Activated naive CD4-positive, alpha-beta T cell treated with anti-CD3 and anti-CD28 coated beads, Interleukin-2, amount 10 ng/mL, durations not matched to agents 7 days and 5 days (primary cell): Measurements from ENCODE around the gene PTPRD.

ENCODE experiments used
- CTCF ChIA-PET: fragments of 350-600 bp; sonication (Branson Sonifier 250); formaldehyde crosslinking; loops from one replicate; lab custom pipeline; 2021; ENCODE audit warnings: antibody characterized with exemption; lab: Charles Lee
- DNase-seq: peaks from one replicate; pipeline ENCODE4 v3.0.0-alpha.2; 2020
- H3K27ac Mint-ChIP-seq: one replicate; pipeline ENCODE4 v1.8.0; 2021; ENCODE audit warnings: mild to moderate bottlenecking, moderate library complexity, mixed read lengths
- H3K27me3 Mint-ChIP-seq: one replicate; pipeline ENCODE4 v1.8.0; 2021; ENCODE audit warnings: mild to moderate bottlenecking, mixed read lengths
- H3K36me3 Mint-ChIP-seq: one replicate; pipeline ENCODE4 v1.8.0; 2021; ENCODE audit warnings: mixed read lengths
- H3K4me1 Mint-ChIP-seq: one replicate; pipeline ENCODE4 v1.8.0; 2021; ENCODE audit warnings: mixed read lengths
- H3K4me3 Mint-ChIP-seq: one replicate; pipeline ENCODE4 v1.8.0; 2021; ENCODE audit warnings: mild to moderate bottlenecking, moderate library complexity, mixed read lengths
- H3K9me3 Mint-ChIP-seq: one replicate; pipeline ENCODE4 v1.8.0; 2021; ENCODE audit warnings: mixed read lengths

The PTPRD gene

DNA sequence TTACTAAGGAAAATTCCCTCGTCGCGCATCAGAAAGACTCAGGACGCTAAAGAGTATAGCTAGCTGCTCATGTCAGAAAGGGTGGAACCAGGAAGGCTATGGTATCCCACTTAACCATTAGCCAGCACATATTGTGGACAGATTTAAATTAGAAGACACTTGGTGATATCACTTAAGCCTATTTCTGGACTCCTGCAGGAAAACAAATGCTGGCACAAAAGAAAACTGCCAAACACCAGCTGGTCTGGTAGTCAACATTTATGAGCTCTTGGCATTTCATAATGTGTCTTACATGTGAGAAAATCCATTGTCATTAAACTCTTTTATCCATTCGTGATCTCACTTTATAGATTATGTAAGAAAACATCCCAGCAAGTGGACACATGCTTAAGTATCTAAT lies 377.4 kb downstream of the PTPRD start:
- DNase-seq: no peak
- Mint-ChIP-seq H3K27me3 (no peaks in the 10 kb centered on the region), H3K36me3 (no peaks in the 10 kb centered on the region), H3K27ac (no peak overlapping the region), H3K9me3 (no peaks in the 10 kb centered on the region), H3K4me1 (no peaks in the 10 kb centered on the region), H3K4me3 (no peak overlapping the region)
- CTCF ChIA-PET: no interaction called here

DNA sequence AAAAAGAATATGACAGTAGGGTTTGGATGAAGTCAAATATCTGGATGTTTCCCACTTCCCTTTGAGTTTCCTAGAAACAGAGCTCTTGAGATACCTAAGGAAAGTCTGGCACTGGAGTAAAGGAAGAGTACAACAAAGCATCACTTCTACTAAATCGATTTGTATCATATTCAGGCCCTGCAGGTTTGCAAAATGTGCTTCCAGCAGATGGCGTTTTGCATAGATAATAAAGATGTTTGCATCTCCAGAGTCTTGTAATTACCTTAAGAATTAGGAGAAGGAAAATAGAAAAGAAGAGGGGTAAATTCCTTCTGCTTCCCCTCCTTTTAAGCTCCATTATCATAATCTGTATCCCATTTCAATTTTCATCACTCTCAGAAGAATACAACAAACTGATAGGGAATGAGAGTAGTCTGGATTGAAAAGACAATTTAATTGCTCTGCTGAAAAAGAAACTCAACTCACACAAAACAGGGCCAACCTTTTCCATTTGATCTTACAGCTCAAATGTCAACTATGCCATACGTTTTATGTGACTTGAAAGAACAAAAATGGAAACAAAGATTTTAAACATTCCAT lies 380.4 kb downstream of the PTPRD start:
- CTCF ChIA-PET: no interaction called here
- Mint-ChIP-seq H3K27me3 (no peaks in the 10 kb centered on the region), H3K4me3 (no peak overlapping the region), H3K4me1 (no peaks in the 10 kb centered on the region), H3K27ac (no peak overlapping the region), H3K36me3 (no peaks in the 10 kb centered on the region), H3K9me3 (no peaks in the 10 kb centered on the region)
- no peak for DNase-seq

DNA sequence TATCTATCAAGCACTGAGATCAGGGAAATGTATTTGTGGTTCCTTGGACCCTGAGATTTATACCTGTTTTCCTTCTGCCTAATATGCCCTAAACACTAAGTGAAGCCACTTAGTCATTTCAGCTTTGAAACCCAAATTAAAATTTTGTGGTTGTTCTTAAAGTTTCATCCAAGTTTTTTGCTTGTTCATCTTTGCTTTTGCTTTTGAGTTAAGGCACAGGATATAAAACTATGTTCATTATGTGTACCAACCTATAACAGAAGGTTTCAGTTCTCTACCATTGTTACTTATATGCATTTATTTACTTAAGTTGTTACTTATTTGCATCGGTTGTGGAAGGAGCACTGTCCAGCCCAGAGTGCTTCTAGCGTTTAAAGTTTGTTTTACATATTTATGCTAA lies 382.3 kb downstream of the PTPRD start:
- DNase-seq: no peak
- H3K27me3 Mint-ChIP-seq: no peaks in the 10 kb centered on the region
- no peaks in the 10 kb centered on the region for H3K4me1 Mint-ChIP-seq
- H3K4me3 Mint-ChIP-seq: no peak overlapping the region
- H3K9me3 Mint-ChIP-seq: no peaks in the 10 kb centered on the region
- no peak overlapping the region for H3K27ac Mint-ChIP-seq
- H3K36me3 Mint-ChIP-seq: no peaks in the 10 kb centered on the region
- CTCF ChIA-PET: no interaction called here

DNA sequence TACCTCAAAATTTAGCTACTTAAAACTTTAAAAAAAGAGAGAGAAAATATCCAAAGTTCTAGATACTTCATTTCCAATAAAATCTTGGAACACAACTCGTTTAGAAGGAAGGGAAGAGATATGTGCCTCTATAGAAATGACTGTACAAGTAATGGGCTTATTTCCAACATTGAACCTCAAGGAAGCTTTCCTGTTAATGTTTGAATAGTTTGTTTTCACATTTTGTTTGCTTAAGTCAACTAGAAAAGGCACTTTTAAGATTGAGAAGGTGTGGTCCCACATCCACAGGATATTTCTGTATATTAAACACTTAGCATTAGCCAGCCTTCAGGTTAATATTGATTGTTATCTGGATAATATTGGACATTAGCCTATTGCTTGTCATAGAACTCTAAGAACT lies 384.7 kb downstream of the PTPRD start:
- no peaks in the 10 kb centered on the region for H3K27me3 Mint-ChIP-seq
- no peak overlapping the region for H3K27ac Mint-ChIP-seq
- H3K9me3 Mint-ChIP-seq: no peaks in the 10 kb centered on the region
- DNase-seq: no peak
- CTCF ChIA-PET: no interaction called here
- H3K36me3 Mint-ChIP-seq: no peaks in the 10 kb centered on the region
- H3K4me1 Mint-ChIP-seq: no peaks in the 10 kb centered on the region
- no peak overlapping the region for H3K4me3 Mint-ChIP-seq

DNA sequence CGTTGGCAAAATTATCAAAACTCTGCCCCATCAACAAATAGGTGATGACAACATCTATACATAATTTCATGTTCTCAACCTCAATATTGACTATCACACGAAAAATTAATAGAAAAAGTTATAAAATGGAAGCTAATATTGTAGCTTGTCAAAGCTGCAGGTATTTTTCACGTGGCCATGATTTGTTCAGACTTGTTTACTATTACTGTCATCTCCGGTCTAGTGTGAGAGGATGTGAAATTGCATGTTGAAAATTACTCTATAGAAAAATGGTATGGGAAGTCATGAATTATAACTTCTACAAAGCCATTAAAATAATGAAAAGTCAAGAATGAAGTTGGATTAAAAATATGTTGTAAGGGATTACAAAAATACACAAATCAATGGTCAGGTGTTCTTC lies 385.8 kb downstream of the PTPRD start:
- no peaks in the 10 kb centered on the region for H3K4me1 Mint-ChIP-seq
- no peaks in the 10 kb centered on the region for H3K27me3 Mint-ChIP-seq
- H3K4me3 Mint-ChIP-seq: no peak overlapping the region
- no peak for DNase-seq
- H3K9me3 Mint-ChIP-seq: no peaks in the 10 kb centered on the region
- H3K27ac Mint-ChIP-seq: no peak overlapping the region
- no peaks in the 10 kb centered on the region for H3K36me3 Mint-ChIP-seq
- CTCF ChIA-PET: no interaction called here

DNA sequence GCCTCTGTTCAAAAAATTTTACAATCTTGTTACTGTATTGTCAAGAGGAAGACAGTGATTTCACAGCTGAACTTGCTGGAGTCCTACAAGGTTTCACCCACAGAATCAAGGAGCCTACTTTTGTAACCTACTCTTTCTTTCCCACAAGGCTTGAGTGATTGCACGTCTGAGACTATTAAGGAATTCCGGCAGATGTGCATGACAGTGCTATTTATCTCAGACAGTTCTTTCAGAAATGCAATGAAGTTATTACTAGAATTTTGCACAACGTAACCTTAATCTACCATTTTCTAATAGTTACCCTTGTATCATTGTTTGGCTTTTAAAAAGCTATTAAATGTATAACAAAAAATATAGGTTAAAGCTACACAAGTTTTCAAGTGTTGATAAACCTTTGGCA lies 400.1 kb downstream of the PTPRD start:
- no peaks in the 10 kb centered on the region for H3K27me3 Mint-ChIP-seq
- H3K4me3 Mint-ChIP-seq: no peak overlapping the region
- no peak for DNase-seq
- CTCF ChIA-PET: no interaction called here
- H3K27ac Mint-ChIP-seq: no peak overlapping the region
- H3K4me1 Mint-ChIP-seq: no peaks in the 10 kb centered on the region
- H3K9me3 Mint-ChIP-seq: peaks cover 2% of the 10 kb centered on the region
- H3K36me3 Mint-ChIP-seq: no peaks in the 10 kb centered on the region

DNA sequence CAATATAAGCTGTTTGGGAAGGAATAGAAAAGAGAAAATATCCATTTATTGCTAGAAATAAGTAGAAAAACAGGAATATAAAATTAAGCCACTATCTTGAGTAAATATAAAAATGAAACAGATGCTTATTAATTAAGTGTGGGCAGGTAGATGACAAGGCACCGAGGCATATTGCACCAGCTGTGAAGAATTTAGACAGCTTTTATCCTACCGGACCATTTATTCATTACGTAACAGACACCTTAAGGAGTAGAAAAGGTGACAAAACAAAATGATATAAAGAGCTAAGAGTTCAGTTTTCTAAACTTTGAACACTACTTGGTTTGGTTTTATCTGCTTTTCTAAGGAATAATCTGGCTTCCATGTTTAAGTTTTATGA lies 404.1 kb downstream of the PTPRD start:
- H3K4me1 Mint-ChIP-seq: no peaks in the 10 kb centered on the region
- no peak overlapping the region for H3K27ac Mint-ChIP-seq
- H3K9me3 Mint-ChIP-seq: no peaks in the 10 kb centered on the region
- no peaks in the 10 kb centered on the region for H3K27me3 Mint-ChIP-seq
- DNase-seq: no peak
- no peaks in the 10 kb centered on the region for H3K36me3 Mint-ChIP-seq
- CTCF ChIA-PET: no interaction called here
- H3K4me3 Mint-ChIP-seq: no peak overlapping the region

DNA sequence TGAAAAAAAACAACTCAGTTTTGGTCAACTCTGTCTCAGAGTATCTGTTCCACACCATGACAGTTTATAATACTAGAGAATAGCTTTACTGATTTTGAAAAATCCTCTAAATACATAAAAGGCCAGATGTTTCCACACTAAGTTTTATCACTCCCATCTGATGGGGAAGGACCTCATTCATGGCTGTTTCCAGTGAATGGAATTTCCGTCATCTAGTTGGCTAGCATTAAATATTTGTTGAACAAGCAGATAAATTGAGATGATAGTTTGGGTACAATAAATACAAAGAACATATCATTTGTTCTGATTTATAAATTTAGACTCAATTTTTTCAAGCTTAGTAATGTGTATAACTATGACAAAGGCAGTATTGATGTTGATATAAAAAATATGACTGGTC lies 408.5 kb downstream of the PTPRD start:
- Mint-ChIP-seq H3K27ac (no peak overlapping the region), H3K4me3 (no peak overlapping the region), H3K27me3 (no peaks in the 10 kb centered on the region), H3K4me1 (no peaks in the 10 kb centered on the region), H3K36me3 (no peaks in the 10 kb centered on the region), H3K9me3 (no peaks in the 10 kb centered on the region)
- no peak for DNase-seq
- CTCF ChIA-PET: no interaction called here

DNA sequence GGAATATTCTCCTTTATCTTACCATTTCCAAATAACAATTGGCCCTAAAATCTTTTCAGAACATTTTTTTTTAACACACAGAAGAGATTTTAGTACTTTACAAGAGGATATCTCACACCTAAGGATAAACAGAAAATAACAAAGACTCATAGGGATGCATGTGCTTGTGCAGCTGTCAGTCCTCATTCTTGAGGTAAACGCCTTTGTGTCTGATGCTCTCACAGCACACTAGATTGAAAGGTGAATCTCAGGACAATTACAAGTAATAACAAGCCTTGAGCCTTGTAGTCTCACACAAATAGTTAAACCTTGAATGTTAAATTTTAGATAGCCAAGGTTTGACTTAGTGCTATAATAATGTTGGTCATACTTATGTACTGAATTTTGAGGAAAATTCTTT lies 439.2 kb downstream of the PTPRD start:
- Mint-ChIP-seq H3K36me3 (no peaks in the 10 kb centered on the region), H3K9me3 (peaks cover 2% of the 10 kb centered on the region), H3K27ac (no peak overlapping the region), H3K4me3 (no peak overlapping the region), H3K4me1 (no peaks in the 10 kb centered on the region), H3K27me3 (no peaks in the 10 kb centered on the region)
- CTCF ChIA-PET: no interaction called here
- DNase-seq: no peak

GRCh38 chr9:10172476-10172875 lies 440.3 kb downstream of the PTPRD start:
- Mint-ChIP-seq H3K27ac (no peak overlapping the region), H3K36me3 (no peaks in the 10 kb centered on the region), H3K9me3 (peaks cover 2% of the 10 kb centered on the region), H3K4me1 (no peaks in the 10 kb centered on the region), H3K27me3 (no peaks in the 10 kb centered on the region), H3K4me3 (no peak overlapping the region)
- CTCF ChIA-PET: no interaction called here
- DNase-seq: no peak

DNA sequence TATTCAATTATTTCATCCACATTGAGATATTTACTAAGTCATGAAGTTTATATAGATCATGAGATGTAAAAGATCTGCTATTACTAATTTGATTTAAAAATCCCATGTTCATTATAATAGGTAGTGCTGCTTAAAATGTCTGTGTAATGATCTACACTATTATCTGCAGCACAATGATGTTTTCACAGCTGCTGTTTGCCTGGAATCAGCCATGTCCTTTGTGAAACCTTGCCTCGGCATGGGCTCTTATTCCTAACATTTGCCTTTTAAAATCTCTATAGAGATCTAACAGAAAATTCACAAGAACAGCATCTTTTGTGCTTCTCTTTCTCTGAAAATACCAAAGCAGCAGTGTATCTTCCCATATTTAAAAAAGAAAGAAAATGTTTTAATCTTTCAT lies 444.6 kb downstream of the PTPRD start:
- Mint-ChIP-seq H3K27me3 (no peaks in the 10 kb centered on the region), H3K36me3 (no peaks in the 10 kb centered on the region), H3K4me3 (no peak overlapping the region), H3K9me3 (peaks cover 2% of the 10 kb centered on the region), H3K4me1 (no peaks in the 10 kb centered on the region), H3K27ac (no peak overlapping the region)
- CTCF ChIA-PET: no interaction called here
- no peak for DNase-seq

DNA sequence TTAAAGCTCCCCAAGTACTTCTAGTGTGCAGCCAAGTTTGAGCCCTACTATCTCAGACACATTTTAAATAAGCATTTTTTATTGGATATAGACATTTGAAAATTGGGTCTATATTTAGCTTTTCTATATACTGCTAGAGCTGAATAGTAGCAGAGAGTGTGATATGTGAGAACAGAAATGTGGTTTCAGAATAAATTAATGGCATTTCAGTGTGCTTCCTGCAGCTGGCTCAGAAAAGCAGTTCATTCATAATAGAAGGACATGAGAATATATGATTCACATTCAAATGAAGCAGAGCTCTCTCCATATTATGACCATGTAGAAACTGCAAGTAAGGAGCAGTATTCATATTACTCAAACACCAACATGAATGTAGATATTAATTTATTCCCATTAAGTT lies 464.0 kb downstream of the PTPRD start:
- Mint-ChIP-seq H3K9me3 (peaks cover 8% of the 10 kb centered on the region), H3K4me3 (no peak overlapping the region), H3K27ac (no peak overlapping the region), H3K4me1 (no peaks in the 10 kb centered on the region), H3K27me3 (no peaks in the 10 kb centered on the region), H3K36me3 (no peaks in the 10 kb centered on the region)
- DNase-seq: no peak
- CTCF ChIA-PET: no interaction called here

- Mint-ChIP-seq H3K4me1 (no peaks in the 10 kb centered on the region), H3K9me3 (peaks cover 8% of the 10 kb centered on the region), H3K27me3 (no peaks in the 10 kb centered on the region), H3K36me3 (no peaks in the 10 kb centered on the region), H3K4me3 (no peak overlapping the region), H3K27ac (no peak overlapping the region)
- CTCF ChIA-PET: no interaction called here
- DNase-seq: no peak
Measured at GRCh38 chr9:10146517-10147331, 466.1 kb downstream of the PTPRD start.

DNA sequence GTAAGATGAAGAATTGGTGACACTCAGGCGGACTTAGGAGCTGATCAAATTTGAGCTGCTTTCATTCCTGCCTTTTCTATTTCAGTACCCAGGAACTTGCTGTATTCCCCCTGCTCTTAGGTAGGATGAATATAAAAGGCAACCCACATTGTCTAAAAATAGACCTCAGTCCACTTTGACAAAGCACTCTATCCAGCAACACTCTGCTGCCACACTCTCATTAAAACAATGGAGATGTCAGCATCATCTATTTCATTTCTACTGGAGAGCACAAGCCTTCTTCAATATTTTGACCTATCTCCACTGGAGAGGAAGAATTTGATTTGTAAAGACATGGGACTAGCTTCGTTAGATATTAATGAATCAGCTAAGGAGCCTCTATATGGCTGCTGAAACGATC lies 468.4 kb downstream of the PTPRD start:
- no peak for DNase-seq
- no peaks in the 10 kb centered on the region for H3K27me3 Mint-ChIP-seq
- H3K4me1 Mint-ChIP-seq: no peaks in the 10 kb centered on the region
- H3K27ac Mint-ChIP-seq: no peak overlapping the region
- H3K36me3 Mint-ChIP-seq: no peaks in the 10 kb centered on the region
- H3K9me3 Mint-ChIP-seq: peaks cover 13% of the 10 kb centered on the region
- CTCF ChIA-PET: no interaction called here
- no peak overlapping the region for H3K4me3 Mint-ChIP-seq

GRCh38 chr9:10135553-10135952 lies 477.2 kb downstream of the PTPRD start:
- Mint-ChIP-seq H3K9me3 (peaks cover 25% of the 10 kb centered on the region), H3K27ac (no peak overlapping the region), H3K4me1 (no peaks in the 10 kb centered on the region), H3K4me3 (no peak overlapping the region), H3K27me3 (no peaks in the 10 kb centered on the region), H3K36me3 (no peaks in the 10 kb centered on the region)
- CTCF ChIA-PET: no interaction called here
- DNase-seq: no peak
